HuH-7.5 (cell line): ENCODE data around the gene COA1.
A peak's percentile ranks its signal among the peaks of the same experiment; 100 is the strongest.
"Not testable (repeated sequence)": the region's sequence is repeated elsewhere in the genome, so short reads cannot be mapped to it uniquely, and the experiment has no call there.

ENCODE experiments used
- DNase-seq: peaks from one replicate; pipeline ENCODE4 v3.0.0; 2011; ENCODE audit warnings: low spot score

COA1 gene, protein sequence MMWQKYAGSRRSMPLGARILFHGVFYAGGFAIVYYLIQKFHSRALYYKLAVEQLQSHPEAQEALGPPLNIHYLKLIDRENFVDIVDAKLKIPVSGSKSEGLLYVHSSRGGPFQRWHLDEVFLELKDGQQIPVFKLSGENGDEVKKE

DNA sequence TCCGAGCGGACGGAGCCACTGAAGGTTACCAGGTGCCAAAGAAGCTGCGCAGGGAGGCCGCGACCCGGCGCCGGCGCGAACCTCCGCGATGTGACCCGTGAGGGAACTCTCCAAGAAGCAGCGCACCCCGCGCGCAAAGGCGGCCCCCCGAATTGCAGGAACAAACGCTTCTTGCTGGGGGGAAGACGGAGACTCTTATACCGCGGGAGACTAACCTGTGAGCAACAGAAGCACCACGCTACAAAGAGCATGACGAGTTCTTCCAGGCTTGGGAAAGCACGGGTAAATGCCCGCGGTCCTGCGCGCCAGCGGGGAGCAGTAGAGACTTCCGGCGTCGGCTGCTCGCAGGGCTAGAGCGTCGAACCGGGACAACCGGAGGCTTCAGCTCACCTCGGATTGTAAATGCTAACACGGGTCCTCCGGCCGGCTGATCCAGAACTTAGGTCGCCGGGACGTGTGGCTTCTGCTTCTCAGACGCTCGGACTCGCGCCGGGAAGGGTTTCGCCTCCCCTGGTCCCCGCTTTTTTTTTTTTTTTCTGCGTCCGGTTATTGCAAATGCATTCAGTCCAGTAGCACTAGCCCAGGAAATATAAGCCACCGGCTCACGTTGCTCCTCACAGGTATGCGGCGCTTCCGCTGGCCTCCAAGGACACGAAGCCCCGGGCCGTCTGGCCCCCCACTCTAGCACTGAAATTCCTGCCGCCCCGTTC lies at the start of gene COA1:
Gene COA1 (minus strand): TSS at position 310 of the 710 bp plus-strand sequence. CDS start 80,909 bp downstream, outside the sequence.
- DNase-seq, result peak; percentile 65

DNA sequence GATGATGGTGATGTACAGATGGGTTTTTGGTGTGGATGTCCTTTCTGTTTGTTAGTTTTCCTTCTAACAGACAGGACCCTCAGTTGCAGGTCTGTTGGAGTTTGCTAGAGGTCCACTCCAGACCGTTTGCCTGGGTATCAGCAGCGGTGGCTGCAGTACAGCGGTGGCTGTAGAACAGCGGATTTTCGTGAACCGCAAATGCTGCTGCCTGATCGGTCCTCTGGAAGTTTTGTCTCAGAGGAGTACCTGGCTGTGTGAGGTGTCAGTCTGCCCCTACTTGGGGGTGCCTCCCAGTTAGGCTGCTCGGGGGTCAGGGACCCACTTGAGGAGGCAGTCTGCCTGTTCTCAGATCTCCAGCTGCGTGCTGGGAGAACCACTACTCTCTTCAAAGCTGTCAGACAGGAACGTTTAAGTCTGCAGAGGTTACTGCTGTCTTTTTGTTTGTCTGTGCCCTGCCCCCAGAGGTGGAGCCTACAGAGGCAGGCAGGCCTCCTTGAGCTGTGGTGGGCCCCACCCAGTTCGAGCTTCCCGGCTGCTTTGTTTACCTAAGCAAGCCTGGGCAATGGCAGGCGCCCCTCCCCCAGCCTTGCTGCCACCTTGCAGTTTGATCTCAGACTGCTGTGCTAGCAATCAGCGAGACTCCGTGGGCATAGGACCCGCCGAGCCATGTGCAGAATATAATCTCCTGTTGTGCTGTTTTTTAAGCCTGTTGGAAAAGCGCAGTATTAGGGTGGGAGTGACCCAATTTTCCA lies 49.1 kb upstream of the COA1 start:
- not testable (repeated sequence) for DNase-seq

DNA sequence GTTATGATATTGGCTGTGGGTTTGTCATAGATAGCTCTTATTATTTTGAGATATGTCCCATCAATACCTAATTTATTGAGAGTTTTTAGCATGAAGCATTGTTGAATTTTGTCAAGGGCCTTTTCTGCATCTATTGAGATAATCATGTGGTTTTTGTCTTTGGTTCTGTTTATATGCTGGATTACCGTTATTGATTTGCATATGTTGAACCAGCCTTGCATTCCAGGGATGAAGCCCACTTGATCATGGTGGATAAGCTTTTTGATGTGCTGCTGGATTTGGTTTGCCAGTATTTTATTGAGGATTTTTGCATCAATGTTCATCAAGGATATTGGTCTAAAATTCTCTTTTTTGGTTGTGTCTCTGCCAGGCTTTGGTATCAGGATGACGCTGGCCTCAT lies 45.9 kb upstream of the COA1 start:
- DNase-seq, result not testable (repeated sequence)

DNA sequence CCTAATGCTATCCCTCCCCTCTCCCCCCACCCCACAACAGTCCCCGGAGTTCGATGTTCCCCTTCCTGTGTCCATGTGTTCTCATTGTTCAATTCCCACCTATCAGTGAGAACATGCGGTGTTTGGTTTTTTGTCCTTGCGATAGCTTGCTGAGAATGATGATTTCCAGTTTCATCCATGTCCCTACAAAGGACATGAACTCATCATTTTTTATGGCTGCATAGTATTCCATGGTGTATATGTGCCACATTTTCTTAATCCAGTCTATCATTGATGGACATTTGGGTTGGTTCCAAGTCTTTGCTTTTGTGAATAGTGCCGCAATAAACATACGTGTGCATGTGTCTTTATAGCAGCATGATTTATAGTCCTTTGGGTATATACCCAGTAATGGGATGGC lies 43.9 kb upstream of the COA1 start:
- DNase-seq, result not testable (repeated sequence)

DNA sequence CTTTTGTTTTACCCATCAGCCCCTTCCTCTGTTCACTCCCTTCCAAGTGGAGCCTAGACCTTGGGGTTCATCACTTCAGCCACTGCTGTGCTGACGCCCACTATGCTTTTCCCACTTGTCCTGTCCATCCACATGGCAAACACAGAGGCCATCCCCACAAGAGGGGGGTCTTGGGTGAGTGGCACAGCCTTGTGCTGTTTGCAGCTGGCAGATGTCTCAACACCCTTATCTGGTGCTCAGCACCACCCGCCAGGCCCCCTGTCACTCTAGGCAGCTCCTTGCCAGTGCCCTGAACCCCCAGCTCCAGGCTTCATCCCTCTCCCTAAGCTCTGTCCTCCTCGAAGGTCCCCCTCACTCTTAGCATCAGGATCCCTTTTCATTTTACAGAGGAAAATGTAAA lies 42.2 kb upstream of the COA1 start:
- no peak for DNase-seq

DNA sequence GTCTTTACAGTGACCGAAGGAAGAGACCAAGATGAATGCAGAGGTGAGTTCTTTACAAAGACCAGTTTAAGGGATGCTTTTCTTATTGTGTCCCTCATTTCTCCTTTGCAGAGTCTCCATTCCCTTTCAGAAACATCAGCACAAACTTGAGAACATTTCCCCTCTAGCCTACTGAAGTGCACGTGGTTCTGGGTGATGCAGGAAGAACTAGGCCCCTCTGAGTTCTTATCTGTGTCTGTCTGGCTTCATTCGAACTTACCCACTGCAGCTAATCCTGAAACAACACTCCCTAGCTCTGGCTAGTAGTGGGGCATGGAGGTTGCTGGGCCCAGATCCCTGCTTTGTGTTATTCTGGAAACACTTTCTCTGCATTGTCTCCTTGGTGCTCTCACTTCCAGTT lies 41.8 kb upstream of the COA1 start:
- DNase-seq, result no peak

DNA sequence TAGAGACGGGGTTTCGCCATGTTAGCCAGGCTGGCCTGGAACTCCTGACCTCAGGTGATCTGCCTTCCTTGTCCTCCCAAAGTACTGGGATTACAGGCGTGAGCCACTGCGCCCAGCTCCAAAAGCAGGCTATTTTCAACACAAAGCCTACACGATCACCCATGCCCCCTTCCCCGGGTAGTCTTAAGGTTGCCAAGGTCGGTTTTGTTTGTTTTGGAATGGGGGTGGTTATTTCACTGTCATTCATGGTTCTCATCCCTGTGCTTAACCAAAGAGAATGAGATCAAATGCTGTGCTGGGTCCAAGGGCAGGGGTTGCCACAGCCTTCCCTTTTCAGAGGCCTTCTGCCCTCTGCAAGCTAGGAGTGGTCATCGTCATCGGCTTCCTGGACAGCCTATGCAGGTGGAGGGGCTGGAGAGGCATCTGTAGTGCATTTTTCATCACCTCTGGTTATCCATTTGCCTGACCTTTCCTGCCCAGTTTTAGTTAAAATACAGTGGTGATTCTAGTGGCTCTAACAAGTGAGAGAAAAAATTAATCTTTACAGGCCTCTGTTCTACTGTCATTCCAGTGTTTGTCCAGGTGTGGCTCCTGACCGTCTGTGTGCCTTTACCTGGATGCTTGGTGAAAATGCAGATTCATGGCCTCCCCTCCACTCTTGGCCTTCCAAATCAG lies 40.6 kb upstream of the COA1 start:
- no peak for DNase-seq

DNA sequence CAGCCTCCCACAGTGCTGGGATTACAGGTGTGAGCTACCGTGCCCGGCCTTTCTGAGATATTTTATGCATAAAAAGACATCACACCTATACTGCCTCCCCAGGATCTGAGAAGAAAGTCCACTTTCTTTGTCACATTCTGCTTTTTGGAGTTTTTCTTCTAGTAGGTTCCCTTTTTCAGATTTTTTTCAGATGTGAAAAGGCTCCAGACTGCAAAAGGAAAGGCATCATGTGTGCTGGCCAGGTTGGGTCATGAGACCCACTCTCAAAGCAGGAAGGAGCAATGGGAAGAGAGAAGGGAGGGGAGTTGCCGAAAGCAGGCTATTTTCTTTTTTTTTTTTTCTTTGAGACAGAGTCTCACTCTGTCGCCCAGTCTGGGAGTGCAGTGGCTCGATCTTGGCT lies 40.0 kb upstream of the COA1 start:
- DNase-seq, result no peak

DNA sequence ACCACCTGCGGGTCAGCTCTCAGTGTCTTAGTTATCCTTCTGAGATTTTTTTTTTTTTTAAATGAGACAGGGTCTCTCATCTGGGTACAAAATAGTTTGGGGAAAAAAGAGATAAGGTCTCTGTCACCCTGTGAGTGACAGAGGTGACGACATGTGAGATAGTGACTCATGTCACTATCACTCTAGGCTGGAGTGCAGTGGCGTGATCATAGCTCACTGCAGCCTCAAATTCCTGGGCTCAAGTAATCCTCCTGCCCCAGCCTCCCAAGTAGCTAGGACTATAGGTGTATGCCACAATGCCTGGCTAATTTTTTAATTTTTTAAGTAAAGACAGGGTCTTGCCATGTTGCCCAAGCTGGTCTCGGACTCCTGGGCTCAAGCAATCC lies 39.6 kb upstream of the COA1 start:
- no peak for DNase-seq

DNA sequence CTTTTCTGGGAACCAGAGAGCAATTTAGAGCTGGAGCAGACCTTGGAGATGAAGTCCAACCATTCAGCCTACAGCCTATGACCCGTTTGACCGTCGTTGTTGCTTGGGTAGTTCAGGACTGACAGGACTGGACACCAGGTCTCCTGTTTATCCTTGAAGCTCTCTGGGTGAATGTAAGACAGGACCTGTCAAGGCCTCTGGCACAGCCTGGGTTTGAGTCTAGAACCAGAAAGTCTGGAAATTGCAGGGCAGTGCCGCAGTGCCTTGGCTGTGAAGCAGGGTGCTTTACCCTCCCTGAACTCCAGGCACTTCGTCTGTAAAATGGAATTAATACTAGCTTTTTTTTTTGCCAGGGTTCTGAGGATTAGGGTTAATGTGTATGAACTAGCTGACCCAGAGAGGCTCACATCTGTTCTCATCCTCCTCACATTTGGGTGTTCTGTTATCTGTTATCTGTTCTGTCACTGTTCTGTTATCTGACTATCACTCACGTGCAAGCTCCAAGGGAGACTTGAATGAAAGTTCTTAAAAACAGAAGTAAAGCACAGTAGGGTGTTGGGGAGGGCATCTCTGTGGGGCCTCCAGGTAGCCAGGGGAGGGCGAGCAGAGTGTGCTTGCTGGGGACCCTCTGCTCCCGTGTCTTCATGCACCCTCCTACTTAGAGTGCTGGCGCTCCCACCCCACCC lies 39.0 kb upstream of the COA1 start:
- no peak for DNase-seq

DNA sequence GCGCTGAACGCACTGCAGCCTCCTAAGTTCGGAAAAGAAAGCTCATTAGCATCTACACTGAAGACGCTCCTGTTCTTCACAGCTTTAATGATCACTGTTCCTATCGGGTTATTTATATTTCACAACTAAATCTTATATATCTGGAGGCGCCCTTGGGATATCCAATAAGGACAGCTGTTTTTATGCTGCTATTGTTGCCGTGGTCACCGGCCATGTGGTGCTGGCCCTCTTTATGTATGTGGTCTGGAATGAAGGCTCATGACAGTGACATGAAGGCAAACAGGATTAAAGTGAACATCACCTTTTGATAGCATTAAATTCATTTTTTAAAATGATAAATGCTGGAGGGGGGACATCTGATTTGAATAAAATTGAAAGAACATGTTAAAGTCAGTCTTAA lies 38.0 kb upstream of the COA1 start:
- DNase-seq, result no peak

DNA sequence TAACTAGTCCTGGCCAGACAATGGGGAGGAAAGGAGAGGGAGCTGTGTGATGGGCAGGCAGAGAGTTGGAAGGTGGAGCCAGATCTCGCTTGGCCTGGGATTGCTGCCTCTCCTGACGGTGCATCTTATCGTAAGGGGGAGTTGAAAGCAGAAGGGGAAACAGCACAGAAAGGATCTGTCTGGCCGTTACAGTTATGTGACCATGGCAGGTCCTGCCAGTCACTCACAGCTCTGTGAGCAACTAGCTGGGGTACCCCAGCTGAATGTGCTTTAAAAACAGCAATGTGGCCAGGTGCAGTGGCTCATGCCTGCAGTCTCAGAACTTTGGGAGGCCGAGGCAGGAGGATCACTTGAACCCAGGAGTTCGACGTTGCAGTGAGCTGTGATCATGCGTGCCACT lies 37.2 kb upstream of the COA1 start:
- no peak for DNase-seq

DNA sequence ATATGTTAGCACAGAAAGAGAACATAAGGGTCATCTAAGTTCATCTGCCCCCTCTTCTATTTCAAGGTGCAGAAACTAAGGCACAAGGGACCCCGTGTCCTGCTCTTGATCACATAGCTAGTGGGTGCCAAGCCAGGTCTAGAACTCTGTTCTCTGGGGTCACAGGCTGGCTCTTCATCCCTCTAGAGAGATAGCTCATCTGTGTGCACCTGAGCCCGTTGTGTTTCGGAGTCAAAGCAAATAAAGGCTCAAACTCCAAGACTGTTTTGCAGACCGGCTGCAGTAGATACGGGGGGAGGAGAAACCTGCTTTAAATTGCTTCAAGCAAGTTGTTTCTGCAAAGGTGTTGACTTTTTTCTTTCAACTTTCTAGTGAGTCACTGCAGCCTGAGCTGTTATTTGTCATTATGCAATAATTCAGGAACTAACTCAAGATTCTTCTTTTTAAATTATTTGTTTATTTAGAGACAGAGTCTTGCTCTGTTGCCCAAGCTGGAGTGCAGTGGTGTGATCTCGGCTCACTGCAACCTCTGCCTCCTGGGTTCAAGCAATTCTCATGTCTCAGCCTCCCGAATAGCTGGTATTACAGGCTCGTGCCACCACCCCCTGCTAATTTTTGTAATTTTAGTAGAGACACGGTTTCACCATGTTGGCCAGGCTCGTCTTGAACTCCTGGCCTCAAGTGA lies 35.6 kb upstream of the COA1 start:
- no peak for DNase-seq

DNA sequence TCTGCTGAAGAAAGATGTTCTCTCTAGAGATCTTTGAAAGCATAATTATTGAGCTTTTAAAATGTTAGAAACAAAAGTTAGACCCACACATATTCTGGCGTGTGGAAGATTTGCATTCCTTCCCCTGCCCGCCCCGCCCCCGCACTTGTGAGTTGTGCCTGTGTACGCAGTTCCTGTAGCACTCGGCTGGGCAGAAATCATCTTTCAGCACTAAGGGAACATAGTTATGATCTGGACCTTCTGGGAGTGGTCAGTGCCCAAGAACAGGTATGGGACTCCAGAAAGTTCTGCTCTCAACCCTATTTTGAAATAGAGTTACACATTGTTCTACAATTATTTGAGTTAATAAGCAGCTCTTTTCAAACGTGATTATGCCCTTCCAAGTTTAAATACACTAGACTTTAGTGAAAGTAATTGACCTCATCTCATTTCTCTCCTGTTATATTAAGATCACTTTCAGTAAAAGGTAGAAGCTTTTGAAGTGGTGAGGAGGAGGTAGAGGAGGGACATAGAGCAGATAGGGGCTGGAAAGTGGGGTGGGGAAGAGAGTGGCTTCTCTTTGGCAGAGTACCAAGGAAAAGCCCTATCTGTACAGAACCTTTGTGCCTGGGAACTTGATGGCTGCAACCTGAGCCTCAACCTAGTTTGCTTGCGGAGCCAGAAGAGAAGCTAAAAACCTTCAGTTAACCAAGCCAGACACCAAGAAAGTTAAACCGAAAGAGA lies 34.9 kb upstream of the COA1 start:
- DNase-seq, result peak; percentile 25

DNA sequence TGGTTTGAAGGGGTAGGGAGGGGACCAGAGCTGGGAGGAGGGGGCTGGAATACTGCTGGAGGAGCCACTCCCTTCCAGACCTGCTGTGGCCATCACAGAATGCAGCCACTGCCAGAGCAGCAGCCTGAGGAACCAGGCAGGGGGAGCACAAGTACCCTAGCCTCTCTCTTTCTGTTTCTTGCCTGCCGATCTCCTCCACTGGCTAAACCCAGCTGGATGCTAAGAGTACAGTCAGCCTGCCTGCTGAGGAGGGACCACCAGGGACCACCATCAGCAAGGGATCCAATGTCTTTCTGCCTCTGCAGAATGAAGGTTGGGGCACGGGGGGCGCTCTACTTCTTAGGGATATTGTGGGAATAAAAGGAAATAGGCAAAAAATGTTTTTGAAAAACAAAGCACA lies 33.9 kb upstream of the COA1 start:
- DNase-seq, result no peak

DNA sequence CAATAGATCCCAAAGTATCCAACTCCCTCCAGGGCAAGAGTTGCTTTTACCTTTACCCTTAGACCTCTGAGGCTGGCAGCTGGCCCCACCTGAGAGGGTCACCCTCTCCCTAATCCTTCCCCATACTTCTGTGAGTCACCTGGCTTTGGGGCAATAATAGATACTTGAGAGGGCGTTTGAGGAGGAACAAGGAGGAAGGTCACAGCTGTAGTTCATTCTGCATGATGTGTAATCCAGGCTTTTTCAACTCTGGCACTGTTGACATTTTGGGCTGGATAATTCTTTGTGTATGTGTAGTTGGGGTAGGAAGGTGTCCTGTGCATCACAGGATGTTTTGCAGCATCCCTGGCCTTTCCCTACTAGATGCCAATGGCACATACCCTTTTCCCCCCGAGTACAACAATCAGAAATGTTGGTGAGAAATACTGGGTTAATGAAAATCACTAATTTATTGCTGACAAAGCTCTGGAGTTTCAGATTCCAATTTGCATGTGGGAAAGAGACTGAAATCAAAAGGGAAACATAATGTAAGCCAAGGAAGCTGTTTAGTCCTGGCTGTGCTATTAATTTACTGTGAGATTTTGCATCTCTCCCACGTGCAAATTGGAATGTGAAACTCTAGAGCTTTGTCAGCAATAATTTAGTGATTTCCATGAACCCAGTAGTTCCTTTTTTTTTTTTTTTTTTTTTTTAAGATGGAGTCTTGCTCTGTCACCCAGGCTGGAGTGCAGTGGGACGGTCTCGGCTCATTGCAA lies 32.8 kb upstream of the COA1 start:
- no peak for DNase-seq

DNA sequence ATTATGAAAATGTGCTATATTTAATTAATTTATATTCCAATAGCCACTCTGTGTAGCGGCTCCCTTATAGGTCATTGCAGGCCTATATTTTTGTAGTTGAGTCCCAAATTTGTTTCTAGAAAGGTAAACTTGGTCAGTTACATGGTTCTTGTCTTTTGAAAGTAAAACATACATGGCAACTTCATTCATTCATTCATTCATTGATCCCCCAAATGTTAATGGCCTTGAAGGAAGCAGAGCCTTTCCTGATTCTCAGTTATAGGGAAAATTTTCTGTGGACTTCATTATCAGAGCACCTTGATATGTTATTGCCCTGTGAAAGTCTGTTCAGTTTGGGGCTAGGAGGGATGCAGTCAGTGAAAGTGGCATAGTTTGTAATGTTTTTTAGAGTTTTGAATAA lies 32.1 kb upstream of the COA1 start:
- DNase-seq, result no peak

DNA sequence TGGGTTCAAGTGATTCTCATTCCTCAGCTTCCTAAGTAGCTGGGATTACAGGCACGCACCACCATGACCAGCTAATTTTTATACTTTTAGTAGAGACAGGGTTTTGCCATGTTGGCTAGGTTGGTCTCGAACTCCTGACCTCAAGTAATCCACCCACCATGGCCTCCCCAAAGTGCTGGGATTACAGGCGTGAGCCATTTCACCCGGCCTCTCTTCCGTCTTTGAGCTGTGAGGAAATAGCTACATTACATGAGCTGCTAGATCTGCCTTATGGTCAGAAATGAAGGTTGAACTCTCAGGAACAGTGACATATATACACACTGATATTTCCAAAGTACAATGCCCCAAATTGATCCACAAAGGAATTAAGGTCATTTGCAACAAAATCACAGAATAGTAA lies 31.5 kb upstream of the COA1 start:
- no peak for DNase-seq

DNA sequence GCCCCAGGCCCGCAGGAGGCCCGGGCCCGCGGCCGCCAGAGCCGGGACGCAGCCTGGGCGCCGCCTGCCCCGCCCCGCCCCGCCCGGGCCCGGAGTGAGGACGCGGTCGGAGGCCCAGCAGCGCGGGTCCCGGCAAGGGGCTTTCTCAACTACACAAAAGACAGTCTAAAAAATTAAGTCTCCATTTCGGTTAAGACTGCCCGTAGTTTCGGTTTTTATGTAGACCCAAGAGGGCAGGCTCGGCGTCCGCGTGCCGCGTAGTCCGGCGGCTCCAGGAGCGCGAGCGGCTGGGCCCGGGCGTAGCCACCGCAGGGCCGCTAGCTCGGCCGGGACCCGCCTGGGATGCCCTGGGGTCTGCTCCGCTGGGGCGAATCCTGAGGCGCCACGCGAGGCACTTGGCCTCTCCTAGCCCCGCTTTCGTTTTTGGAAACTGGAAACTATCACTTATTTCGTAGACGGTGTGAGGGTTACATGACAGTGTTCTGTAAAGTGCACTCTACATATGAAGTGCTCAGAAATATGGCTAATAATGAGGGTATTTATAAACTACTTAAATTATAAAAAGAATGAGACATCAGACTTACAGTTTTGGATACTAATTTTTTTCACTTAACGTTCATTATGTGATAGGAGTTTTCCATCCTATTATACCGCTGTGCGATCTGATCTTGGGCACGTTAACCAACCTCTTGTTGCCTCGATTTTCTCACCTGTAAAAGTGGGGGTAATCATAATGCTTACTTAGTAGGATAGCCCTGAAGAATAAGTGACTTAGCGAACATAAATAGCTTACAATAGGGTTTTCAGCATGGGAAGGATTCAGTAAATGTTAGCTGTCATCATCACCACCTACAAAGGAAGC lies 29.7 kb upstream of the COA1 start:
- DNase-seq, result peak; percentile 58
